ENCODE results near the gene DYNC1LI1.
"Not testable (repeated sequence)": the region's sequence is repeated elsewhere in the genome, so short reads cannot be mapped to it uniquely, and the experiment has no call there.

Gene DYNC1LI1

DNA sequence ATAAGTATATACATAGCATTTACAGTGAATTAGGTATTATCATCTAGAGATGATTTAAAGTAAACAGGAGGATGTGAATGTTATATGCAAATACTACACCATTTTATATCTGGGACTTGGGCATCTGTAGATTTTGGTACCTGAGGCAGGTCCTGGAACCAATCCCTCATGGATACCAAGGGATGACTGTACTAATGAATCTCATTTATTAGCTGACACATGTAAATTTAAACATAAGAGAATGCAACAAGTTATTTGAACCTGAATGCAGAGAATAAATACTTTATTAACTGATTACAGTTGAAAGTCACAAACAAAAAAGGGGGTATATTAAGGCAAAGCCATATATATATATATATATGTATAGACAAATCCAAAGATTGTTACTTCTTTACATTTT is 44.9 kb downstream of the DYNC1LI1 start:
- no peak for DNase-seq

GRCh38 chr3:32522682-32523081 is 48.0 kb downstream of the DYNC1LI1 start:
- no peak for DNase-seq

DNA sequence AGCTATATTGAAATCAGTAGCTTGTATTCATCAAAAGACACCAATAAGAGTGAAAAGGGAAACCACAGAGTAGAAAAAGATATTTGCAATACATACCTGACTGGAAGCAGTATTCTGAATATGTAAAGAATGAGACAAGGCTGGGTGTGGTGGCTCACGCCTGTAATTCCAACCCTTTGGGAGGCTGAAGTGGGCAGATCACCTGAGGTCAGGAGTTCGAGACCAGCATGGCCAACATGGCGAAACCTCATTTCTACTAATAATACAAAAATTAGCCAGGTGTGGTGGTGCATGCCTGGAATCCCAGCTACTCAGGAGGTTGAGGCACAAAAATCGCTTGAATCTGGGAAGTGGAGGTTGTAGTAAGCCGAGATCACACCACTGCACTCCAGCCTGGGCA is 51.7 kb downstream of the DYNC1LI1 start:
- DNase-seq, result not testable (repeated sequence)

- not testable (repeated sequence) for DNase-seq
These were observed 53.9 kb downstream of the DYNC1LI1 start for GRCh38 chr3:32516751-32517150.

GRCh38 chr3:32511005-32511404 is 59.7 kb downstream of the DYNC1LI1 start:
- DNase-seq, result no peak

DNA sequence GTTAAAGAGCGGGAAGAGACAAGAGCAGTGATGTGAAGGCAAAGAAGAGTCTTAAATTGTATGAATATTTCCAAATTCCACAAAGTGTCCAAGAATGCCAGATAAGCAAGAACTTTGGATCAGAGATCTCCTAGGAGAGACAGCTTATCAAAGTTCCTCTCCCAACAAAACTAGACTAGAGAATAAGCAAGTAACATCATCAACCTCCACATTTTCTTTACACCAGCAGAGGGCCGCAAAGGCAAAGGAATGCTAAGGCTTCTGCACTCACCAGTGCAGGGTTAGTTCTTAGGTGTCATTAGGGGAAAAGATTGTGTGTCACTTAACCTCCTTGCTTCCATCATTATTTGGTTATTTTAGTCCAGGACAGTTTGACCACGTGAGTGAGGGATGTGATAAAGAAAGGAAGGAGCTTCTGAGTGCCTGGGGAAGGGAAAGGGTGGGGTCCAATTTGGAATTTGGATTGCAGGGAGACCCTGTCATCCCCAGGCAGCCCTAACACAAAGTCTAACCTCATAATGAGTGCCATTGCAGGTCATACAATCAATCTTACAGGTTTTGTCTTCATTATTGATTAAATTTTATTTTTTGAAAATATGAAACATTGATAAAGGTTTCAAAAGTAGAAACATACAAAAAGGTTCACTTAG is 60.5 kb downstream of the DYNC1LI1 start:
- peak; percentile 34 to 72 (median 44) for DNase-seq

GRCh38 chr3:32508711-32509110 is 61.9 kb downstream of the DYNC1LI1 start:
- no peak for DNase-seq

GRCh38 chr3:32506466-32506865 is 64.2 kb downstream of the DYNC1LI1 start:
- no peak for DNase-seq

GRCh38 chr3:32502946-32503286 is 67.7 kb downstream of the DYNC1LI1 start:
- DNase-seq, result no peak

- peak; percentile 41 to 84 (median 83) for DNase-seq
These were observed 68.3 kb downstream of the DYNC1LI1 start, which contains the start of gene CMTM6 for GRCh38 chr3:32502118-32502945. Gene CMTM6 (minus strand): TSS chr3:32502852. CDS start chr3:32502745, 107 bp downstream.

- DNase-seq, result no peak
These were observed 68.9 kb downstream of the DYNC1LI1 start for GRCh38 chr3:32501783-32502117.

GRCh38 chr3:32500880-32501782 is 69.5 kb downstream of the DYNC1LI1 start:
- DNase-seq, result no peak

GRCh38 chr3:32500231-32500630 is 70.4 kb downstream of the DYNC1LI1 start:
- no peak for DNase-seq

GRCh38 chr3:32499585-32499984 is 71.1 kb downstream of the DYNC1LI1 start:
- DNase-seq, result no peak

DNA sequence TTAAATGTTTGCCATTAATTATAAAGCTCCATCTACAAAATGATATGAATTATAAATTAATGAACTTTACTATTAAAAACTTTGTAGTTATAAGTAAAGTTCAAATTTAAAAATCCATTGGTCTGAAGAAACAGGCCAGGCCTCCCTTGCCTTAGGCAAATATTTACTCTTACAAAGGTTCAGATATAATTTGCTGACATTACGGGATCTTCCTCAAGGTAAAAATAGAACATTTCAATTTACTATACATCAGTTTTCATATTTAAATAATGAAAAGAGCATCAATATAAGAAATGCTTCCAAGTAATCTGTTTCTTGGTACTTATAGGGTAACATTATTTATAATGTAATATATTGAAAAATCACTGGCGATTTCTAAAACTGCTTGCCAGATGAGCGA is 71.7 kb downstream of the DYNC1LI1 start:
- DNase-seq, result no peak

DNA sequence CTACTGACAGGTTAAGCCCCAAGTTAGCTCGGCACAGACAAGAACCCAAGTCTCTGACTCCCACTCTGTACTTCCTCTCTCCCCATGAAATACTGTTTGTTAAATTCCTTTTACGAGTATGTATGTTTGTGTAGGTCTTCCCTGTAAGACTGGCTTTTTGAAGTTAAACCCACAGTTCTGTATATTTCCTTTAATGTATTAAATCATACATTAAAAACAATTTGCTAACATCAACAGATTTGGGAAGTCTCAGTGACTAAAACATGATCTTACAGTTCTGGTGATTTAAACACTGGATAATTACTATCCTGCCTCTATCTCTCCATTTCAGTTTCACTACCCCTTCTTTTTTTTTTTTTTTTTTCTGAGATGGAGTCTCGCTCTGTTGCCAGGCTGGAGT is 72.4 kb downstream of the DYNC1LI1 start:
- DNase-seq, result no peak

DNA sequence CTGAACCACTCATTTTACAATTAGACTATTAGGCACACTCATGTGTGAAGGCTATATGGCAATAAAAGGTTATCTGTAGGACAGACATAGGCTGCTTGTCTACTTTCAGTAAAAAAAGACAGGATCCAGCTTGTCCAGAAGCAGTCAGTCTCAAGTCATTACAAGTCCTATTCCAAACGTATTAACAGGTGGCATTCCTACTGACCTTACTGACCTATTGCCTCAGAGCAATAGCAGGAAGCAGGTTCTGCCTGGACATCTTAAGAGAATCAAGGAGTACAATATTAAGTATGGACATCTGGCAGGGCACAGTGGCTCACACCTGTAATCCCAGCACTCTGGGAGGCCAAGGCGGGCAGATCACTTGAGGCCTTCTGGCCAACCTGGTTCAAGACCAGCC is 75.0 kb downstream of the DYNC1LI1 start:
- DNase-seq, result no peak

GRCh38 chr3:32495085-32495484 is 75.6 kb downstream of the DYNC1LI1 start:
- peak in 1 of 3 experiments; percentile 46 for DNase-seq

DNA sequence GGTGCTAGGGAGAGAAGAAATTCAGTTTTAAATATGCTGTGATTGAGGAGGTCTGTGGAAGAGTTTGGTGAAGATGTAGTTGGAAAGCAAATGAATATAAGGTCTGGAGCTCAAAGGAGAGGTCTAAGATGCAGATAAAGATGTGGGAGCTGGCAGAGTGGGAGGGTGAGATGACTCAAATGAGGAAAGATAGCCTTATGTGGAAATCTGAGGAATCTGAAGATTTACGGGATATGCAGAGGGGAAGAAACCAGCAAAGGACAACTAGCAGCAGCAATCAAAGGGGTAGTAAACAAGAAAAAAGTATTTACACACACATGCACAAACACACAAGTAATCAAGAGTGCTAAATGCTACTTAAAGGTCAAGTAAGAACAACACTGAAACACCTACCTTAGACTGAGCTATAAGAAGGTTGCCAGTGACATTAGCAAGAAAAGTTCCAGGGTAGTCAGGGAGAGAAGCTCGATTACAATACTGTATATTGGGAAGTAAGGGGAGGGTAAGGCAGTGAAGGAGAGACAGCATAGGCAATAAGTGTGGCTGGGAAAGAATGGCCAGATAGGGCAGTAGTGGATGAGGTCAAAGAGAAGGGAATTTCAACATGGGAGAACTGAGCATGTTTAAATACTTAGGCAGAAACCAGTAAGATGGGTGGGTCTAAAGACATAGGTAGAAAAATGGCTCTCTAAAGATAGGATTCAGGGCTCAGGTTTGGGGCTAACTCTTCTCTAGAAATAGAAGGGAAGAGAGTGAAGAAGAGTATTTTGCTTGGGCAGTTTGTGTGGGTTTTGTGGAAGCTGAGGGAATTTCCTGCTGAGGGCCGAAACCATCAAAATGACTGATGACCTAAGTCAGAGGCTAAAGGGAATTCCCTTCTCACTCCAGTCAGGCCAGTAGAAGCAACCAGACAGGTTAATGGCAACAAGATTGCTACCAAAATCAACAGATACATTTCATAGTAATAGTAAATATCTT is 76.9 kb downstream of the DYNC1LI1 start:
- no peak for DNase-seq

DNA sequence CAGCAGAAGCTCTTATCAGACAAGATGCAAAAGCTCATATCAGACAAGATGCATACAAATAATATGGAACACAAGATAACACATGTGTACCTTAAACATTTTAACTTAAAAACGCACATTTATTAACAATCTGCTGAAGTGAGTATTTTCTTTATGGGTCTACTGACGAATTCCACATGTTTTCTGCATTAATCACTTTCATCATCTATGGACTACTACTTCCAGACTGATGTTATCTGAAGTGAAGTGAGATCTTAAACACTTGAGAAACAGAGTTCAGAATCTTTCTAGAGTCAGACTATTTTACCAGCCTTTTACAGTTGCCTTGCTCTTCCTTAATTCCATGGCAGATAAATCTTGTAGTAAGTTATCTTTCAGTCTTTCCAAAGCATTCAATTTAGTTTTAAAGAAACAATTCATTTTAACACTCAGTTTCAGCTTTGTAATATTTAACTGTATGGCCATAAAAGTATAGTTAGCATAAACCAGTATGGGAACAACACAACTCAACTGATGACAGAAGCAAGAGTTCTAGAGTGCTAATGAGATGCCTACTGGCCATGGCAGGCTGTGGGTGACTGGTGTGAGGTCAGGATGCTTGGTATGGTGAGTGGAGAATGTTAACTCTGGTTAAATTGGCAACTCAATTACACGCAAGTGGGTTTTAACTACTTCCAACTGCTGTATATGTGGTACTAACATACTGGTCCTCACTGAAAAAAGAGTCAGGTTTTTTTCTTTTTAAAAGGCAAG is 77.8 kb downstream of the DYNC1LI1 start:
- no peak for DNase-seq

DNA sequence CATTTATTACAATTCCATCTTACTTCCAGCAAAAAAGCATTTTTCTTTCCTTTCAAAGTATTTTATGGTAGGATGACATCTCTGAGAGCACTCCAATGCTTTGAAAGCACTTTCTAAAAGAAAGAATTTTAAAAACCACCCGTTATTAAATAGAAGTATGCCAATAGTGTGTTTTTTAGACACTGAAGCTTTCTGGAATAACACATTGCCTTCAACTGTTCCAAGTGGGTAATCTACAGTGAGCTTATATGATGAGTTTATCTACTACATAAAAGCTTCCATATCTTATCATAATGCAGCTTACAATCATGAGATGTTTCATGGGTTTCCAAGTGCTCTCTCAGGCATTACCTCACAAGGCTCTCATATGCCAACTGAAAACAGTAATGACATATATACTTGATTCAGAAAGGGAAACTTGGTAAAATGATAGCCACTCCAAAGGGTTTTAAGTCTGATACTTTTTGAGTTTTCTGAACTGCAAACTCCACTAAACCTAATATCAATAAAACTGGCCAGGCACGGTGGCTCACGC is 82.1 kb downstream of the DYNC1LI1 start:
- DNase-seq, result peak in 1 of 3 experiments; percentile 16

All from NCI-H1417 (cell line).